Measurements from ENCODE around the gene RBM28. TPM values are rescaled to one million over a fixed set of nuclear protein-coding genes. Genes with fewer than 3 reads are reported as not detected.
A peak's percentile ranks its signal among the peaks of the same experiment; 100 is the strongest.

Gene RBM28
- total RNA-seq, 1 donor from 2014 or later, result 42.8 TPM

GRCh38 chr7:128356546-128357216, 13.0 kb upstream of the RBM28 start:
- no peak for TF ChIP-seq CTCF (IDR thresholded peaks at IDR 0.05; ENCODE audit: unreplicated experiment)
- Mint-ChIP-seq H3K4me1 (ENCODE audit: unreplicated experiment) (peaks cover 34% of the 10 kb centered on the region), H3K36me3 (ENCODE audit: low read depth, unreplicated experiment) (peaks cover 9% of the 10 kb centered on the region), H3K9me3 (ENCODE audit: unreplicated experiment) (no peaks in the 10 kb centered on the region), H3K27me3 (ENCODE audit: unreplicated experiment) (peaks cover 20% of the 10 kb centered on the region), H3K4me3 (ENCODE audit: unreplicated experiment) (no peak overlapping the region), H3K27ac (ENCODE audit: unreplicated experiment) (no peak overlapping the region)
- no peak for DNase-seq (ENCODE audit: low spot score)

GRCh38 chr7:128353610-128354009, 9.9 kb upstream of the RBM28 start:
- Mint-ChIP-seq H3K36me3 (ENCODE audit: low read depth, unreplicated experiment) (peaks cover 12% of the 10 kb centered on the region), H3K4me3 (ENCODE audit: unreplicated experiment) (peak overlapping the region; percentile 75), H3K27ac (ENCODE audit: unreplicated experiment) (peak overlapping the region; percentile 43), H3K9me3 (ENCODE audit: unreplicated experiment) (no peaks in the 10 kb centered on the region), H3K27me3 (ENCODE audit: unreplicated experiment) (peaks cover 33% of the 10 kb centered on the region), H3K4me1 (ENCODE audit: unreplicated experiment) (peaks cover 28% of the 10 kb centered on the region)
- TF ChIP-seq CTCF (IDR thresholded peaks at IDR 0.05; ENCODE audit: unreplicated experiment), result no peak
- DNase-seq (ENCODE audit: low spot score), result no peak

GRCh38 chr7:128353189-128353588, 9.5 kb upstream of the RBM28 start:
- TF ChIP-seq CTCF (IDR thresholded peaks at IDR 0.05; ENCODE audit: unreplicated experiment), result no peak
- Mint-ChIP-seq H3K4me1 (ENCODE audit: unreplicated experiment) (peaks cover 25% of the 10 kb centered on the region), H3K4me3 (ENCODE audit: unreplicated experiment) (peak overlapping the region; percentile 75), H3K27me3 (ENCODE audit: unreplicated experiment) (peaks cover 34% of the 10 kb centered on the region), H3K36me3 (ENCODE audit: low read depth, unreplicated experiment) (peaks cover 14% of the 10 kb centered on the region), H3K9me3 (ENCODE audit: unreplicated experiment) (no peaks in the 10 kb centered on the region), H3K27ac (ENCODE audit: unreplicated experiment) (peak overlapping the region; percentile 43)
- no peak for DNase-seq (ENCODE audit: low spot score)

GRCh38 chr7:128352636-128353035, 8.9 kb upstream of the RBM28 start:
- no peaks in the 10 kb centered on the region for H3K9me3 Mint-ChIP-seq (ENCODE audit: unreplicated experiment)
- peaks cover 19% of the 10 kb centered on the region for H3K4me1 Mint-ChIP-seq (ENCODE audit: unreplicated experiment)
- no peak for DNase-seq (ENCODE audit: low spot score)
- TF ChIP-seq CTCF (IDR thresholded peaks at IDR 0.05; ENCODE audit: unreplicated experiment), result no peak
- H3K4me3 Mint-ChIP-seq (ENCODE audit: unreplicated experiment), result peak overlapping the region; percentile 75
- H3K27ac Mint-ChIP-seq (ENCODE audit: unreplicated experiment), result no peak overlapping the region
- H3K27me3 Mint-ChIP-seq (ENCODE audit: unreplicated experiment), result peaks cover 34% of the 10 kb centered on the region
- H3K36me3 Mint-ChIP-seq (ENCODE audit: low read depth, unreplicated experiment), result peaks cover 14% of the 10 kb centered on the region

- peak; percentile 62 for TF ChIP-seq CTCF (IDR thresholded peaks at IDR 0.05; ENCODE audit: unreplicated experiment)
- H3K4me1 Mint-ChIP-seq (ENCODE audit: unreplicated experiment), result peaks cover 18% of the 10 kb centered on the region
- H3K27me3 Mint-ChIP-seq (ENCODE audit: unreplicated experiment), result peaks cover 34% of the 10 kb centered on the region
These were observed 8.4 kb upstream of the RBM28 start for GRCh38 chr7:128352153-128352537.

More at GRCh38 chr7:128352153-128352537, 8.4 kb upstream of the RBM28 start:
- Mint-ChIP-seq H3K36me3 (ENCODE audit: low read depth, unreplicated experiment) (peaks cover 14% of the 10 kb centered on the region), H3K27ac (ENCODE audit: unreplicated experiment) (no peak overlapping the region), H3K4me3 (ENCODE audit: unreplicated experiment) (no peak overlapping the region), H3K9me3 (ENCODE audit: unreplicated experiment) (no peaks in the 10 kb centered on the region)
- DNase-seq (ENCODE audit: low spot score), result peak; percentile 82

Measured in endothelial cell (in vitro differentiated cells).